Nephron progenitor cell (in vitro differentiated cells): ENCODE results near the gene HCFC1.

Source experiments
- DNase-seq: peaks from one replicate; pipeline ENCODE4 v3.0.0; 2021
- H3K27ac Mint-ChIP-seq: 2 replicates; pipeline ENCODE4 v1.8.0; 2021; ENCODE audit warnings: mild to moderate bottlenecking, moderate library complexity, mixed read lengths
- H3K27me3 Mint-ChIP-seq: 2 replicates; pipeline ENCODE4 v1.8.0; 2021; ENCODE audit warnings: mild to moderate bottlenecking, low read depth, mixed read lengths; ENCODE audit not compliant: poor library complexity
- H3K36me3 Mint-ChIP-seq: 2 replicates; pipeline ENCODE4 v1.8.0; 2021; ENCODE audit warnings: low read depth, mixed read lengths
- H3K4me1 Mint-ChIP-seq: 2 replicates; pipeline ENCODE4 v1.8.0; 2021; ENCODE audit warnings: mixed read lengths
- H3K4me3 Mint-ChIP-seq: 2 replicates; pipeline ENCODE4 v1.8.0; 2021; ENCODE audit warnings: mild to moderate bottlenecking, moderate library complexity, mixed read lengths
- H3K9me3 Mint-ChIP-seq: 2 replicates; pipeline ENCODE4 v1.8.0; 2021; ENCODE audit warnings: mild to moderate bottlenecking, moderate library complexity, mixed read lengths
- TF ChIP-seq, protein P1 (sequence below): fragments of 200-600 bp; sonication (generic); IDR thresholded peaks from 2 replicates; pipeline ENCODE4 v1.5.0; 2021; ENCODE audit warnings: antibody characterized with exemption

The HCFC1 gene

DNA sequence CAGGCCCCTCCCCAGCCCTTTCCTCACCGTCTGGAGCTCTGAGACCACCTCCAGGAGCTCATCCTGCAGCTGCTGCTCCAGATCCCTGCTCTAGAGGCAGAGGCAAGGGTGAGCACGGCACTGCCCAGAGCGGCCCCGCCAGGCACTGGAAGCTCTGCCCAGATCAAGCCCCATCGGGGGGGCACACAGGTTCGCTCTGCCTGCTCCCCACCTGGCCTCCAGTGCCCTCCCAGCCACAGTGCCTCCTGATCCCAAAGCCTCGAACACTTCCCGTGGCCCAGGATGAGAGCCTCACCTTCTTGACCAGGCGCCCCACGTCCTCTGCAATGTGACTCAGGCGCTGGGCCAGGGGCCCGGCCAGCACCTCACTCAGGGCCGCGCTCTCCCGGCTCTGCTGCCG is 50.5 kb downstream of the HCFC1 start:
- TF ChIP-seq, protein P1, sequence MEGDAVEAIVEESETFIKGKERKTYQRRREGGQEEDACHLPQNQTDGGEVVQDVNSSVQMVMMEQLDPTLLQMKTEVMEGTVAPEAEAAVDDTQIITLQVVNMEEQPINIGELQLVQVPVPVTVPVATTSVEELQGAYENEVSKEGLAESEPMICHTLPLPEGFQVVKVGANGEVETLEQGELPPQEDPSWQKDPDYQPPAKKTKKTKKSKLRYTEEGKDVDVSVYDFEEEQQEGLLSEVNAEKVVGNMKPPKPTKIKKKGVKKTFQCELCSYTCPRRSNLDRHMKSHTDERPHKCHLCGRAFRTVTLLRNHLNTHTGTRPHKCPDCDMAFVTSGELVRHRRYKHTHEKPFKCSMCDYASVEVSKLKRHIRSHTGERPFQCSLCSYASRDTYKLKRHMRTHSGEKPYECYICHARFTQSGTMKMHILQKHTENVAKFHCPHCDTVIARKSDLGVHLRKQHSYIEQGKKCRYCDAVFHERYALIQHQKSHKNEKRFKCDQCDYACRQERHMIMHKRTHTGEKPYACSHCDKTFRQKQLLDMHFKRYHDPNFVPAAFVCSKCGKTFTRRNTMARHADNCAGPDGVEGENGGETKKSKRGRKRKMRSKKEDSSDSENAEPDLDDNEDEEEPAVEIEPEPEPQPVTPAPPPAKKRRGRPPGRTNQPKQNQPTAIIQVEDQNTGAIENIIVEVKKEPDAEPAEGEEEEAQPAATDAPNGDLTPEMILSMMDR, result no peak
- no peaks in the 10 kb centered on the region for H3K27me3 Mint-ChIP-seq
- peaks cover 30% of the 10 kb centered on the region for H3K4me1 Mint-ChIP-seq
- H3K27ac Mint-ChIP-seq, result no peak overlapping the region
- H3K9me3 Mint-ChIP-seq, result peaks cover 58% of the 10 kb centered on the region
- H3K36me3 Mint-ChIP-seq, result peaks cover 5% of the 10 kb centered on the region
- no peak for DNase-seq
- H3K4me3 Mint-ChIP-seq, result no peak overlapping the region

DNA sequence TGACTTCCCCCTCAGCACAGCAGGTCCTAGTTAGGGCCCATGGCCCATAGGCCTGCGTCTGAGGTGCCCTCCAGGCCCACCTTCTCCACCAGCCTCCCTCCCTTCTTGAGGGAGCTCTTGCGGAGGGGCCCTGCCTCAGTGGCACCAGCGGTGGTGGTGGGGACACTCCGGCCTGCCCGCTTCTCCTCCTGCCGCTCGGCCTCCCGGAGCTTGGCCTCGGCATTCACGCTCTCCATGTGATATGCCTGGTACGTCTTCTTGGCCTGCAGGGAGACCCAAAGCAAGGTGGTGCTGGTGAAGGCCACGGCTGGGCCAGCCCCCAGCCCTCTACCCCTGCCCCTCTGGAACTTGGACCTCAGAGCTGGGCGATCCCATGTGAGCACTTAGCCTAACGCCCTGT is 51.1 kb downstream of the HCFC1 start:
- TF ChIP-seq, protein P1, result no peak
- H3K9me3 Mint-ChIP-seq, result peaks cover 60% of the 10 kb centered on the region

DNA sequence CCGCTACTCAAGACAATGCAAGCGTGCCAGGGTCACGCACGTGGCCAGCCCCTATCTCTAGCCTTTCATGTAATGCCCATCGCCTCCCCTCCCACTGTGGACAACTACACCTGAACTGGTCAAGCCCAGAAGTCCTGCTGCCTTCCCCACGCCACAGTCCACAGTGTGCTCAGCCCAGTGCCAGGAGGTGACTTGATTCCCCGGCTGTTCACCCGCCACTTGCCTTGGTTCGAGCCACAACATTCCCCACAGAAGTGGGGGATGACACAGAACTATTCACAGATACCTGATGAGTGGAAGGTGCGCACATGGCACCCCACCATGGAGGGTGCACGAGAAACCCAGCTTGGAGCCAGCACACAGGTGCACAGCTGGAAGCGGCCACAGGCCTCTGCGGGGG is 52.3 kb downstream of the HCFC1 start:
- H3K4me1 Mint-ChIP-seq, result peaks cover 15% of the 10 kb centered on the region
- H3K27me3 Mint-ChIP-seq, result no peaks in the 10 kb centered on the region
- H3K36me3 Mint-ChIP-seq, result peaks cover 5% of the 10 kb centered on the region
- DNase-seq, result no peak
- TF ChIP-seq, protein P1, result no peak
- H3K27ac Mint-ChIP-seq, result no peak overlapping the region
- no peak overlapping the region for H3K4me3 Mint-ChIP-seq
- H3K9me3 Mint-ChIP-seq, result peaks cover 54% of the 10 kb centered on the region

More for the DNA sequence above, 51.1 kb downstream of the HCFC1 start:
- Mint-ChIP-seq H3K27ac (no peak overlapping the region), H3K4me1 (peaks cover 26% of the 10 kb centered on the region), H3K27me3 (no peaks in the 10 kb centered on the region), H3K36me3 (peaks cover 5% of the 10 kb centered on the region), H3K4me3 (no peak overlapping the region)
- DNase-seq, result no peak

DNA sequence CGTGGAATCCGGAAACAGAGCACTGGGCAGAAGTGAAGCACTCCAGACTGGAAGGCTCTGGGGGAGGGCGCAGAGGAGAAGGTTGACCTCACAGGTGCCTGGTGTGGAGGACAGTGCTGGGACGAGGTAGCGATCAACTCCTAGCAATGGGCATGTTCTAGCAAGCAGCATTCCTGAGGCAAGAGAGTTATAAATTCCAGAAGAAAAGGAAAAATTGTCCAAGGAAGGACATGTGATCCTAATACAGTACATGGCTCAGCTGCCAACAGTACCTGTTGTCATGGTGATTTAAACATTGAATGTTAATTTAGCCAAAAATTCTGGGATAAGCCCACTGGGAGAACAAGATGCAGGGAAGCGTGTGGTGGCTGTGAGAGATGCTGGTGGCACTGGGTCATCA is 53.7 kb downstream of the HCFC1 start:
- Mint-ChIP-seq H3K4me3 (no peak overlapping the region), H3K9me3 (peaks cover 53% of the 10 kb centered on the region), H3K36me3 (peaks cover 5% of the 10 kb centered on the region), H3K27ac (no peak overlapping the region), H3K4me1 (peaks cover 12% of the 10 kb centered on the region), H3K27me3 (no peaks in the 10 kb centered on the region)
- TF ChIP-seq, protein P1, result no peak
- no peak for DNase-seq

GRCh38 chrX:153913701-153914100 is 57.9 kb downstream of the HCFC1 start:
- H3K27ac Mint-ChIP-seq, result no peak overlapping the region
- H3K9me3 Mint-ChIP-seq, result peaks cover 53% of the 10 kb centered on the region
- peaks cover 5% of the 10 kb centered on the region for H3K36me3 Mint-ChIP-seq
- TF ChIP-seq, protein P1, result no peak
- no peak for DNase-seq
- no peak overlapping the region for H3K4me3 Mint-ChIP-seq
- no peaks in the 10 kb centered on the region for H3K27me3 Mint-ChIP-seq
- H3K4me1 Mint-ChIP-seq, result peaks cover 8% of the 10 kb centered on the region

GRCh38 chrX:153913211-153913610 is 58.4 kb downstream of the HCFC1 start:
- TF ChIP-seq, protein P1, result no peak
- no peak overlapping the region for H3K27ac Mint-ChIP-seq
- no peak for DNase-seq

More at GRCh38 chrX:153913211-153913610, 58.4 kb downstream of the HCFC1 start:
- peaks cover 53% of the 10 kb centered on the region for H3K9me3 Mint-ChIP-seq
- H3K27me3 Mint-ChIP-seq, result no peaks in the 10 kb centered on the region
- H3K4me1 Mint-ChIP-seq, result peaks cover 8% of the 10 kb centered on the region
- H3K4me3 Mint-ChIP-seq, result no peak overlapping the region
- peaks cover 5% of the 10 kb centered on the region for H3K36me3 Mint-ChIP-seq
